AG04449 (cell line): ENCODE measurements around the gene CASP14.
"Not testable (repeated sequence)": the region's sequence is repeated elsewhere in the genome, so short reads cannot be mapped to it uniquely, and the experiment has no call there.

Experiments
- CTCF ChIA-PET: fragments of 350-600 bp; formaldehyde crosslinking; extraction: SDS; loops from one replicate; lab custom pipeline; 2021; ENCODE audit warnings: antibody characterized with exemption; lab: Yijun Ruan, JAX
- POLR2A ChIA-PET: fragments of 400-600, 350-600 bp; formaldehyde crosslinking; extraction: SDS; loops from one replicate; lab custom pipeline; 2020; ENCODE audit warnings: antibody characterized with exemption, inconsistent platforms; lab: Yijun Ruan, JAX
- DNase-seq: peaks from one replicate; pipeline ENCODE4 v3.0.0-alpha.2; 2010; ENCODE audit warnings: low read depth, low spot score
- H3K4me3 ChIP-seq: 2 replicates; pipeline ENCODE4 v1.5.1; 2011; ENCODE audit warnings: low read depth, mild to moderate bottlenecking, control low read depth, low read length
- TF ChIP-seq, protein P1 (sequence below): IDR thresholded peaks from one replicate; pipeline ENCODE4 v1.5.1; 2011; ENCODE audit warnings: mild to moderate bottlenecking, moderate library complexity, low read length, control low read depth, inconsistent platforms; ENCODE audit not compliant: insufficient read depth; ENCODE audit errors: missing control alignments

The CASP14 gene, protein sequence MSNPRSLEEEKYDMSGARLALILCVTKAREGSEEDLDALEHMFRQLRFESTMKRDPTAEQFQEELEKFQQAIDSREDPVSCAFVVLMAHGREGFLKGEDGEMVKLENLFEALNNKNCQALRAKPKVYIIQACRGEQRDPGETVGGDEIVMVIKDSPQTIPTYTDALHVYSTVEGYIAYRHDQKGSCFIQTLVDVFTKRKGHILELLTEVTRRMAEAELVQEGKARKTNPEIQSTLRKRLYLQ

GRCh38 chr19:15048885-15049541 lies at the start of gene CASP14:
CASP14 (plus strand) TSS chr19:15049480; CDS start chr19:15052252, 2,772 bp downstream.
- CTCF ChIA-PET: no interaction called here

GRCh38 chr19:15008308-15008707 lies 41.0 kb upstream of the CASP14 start:
- DNase-seq: no peak
- ChIA-PET CTCF (no interaction called here), POLR2A (no interaction called here)
- no peak overlapping the region for H3K4me3 ChIP-seq
- TF ChIP-seq, protein P1, sequence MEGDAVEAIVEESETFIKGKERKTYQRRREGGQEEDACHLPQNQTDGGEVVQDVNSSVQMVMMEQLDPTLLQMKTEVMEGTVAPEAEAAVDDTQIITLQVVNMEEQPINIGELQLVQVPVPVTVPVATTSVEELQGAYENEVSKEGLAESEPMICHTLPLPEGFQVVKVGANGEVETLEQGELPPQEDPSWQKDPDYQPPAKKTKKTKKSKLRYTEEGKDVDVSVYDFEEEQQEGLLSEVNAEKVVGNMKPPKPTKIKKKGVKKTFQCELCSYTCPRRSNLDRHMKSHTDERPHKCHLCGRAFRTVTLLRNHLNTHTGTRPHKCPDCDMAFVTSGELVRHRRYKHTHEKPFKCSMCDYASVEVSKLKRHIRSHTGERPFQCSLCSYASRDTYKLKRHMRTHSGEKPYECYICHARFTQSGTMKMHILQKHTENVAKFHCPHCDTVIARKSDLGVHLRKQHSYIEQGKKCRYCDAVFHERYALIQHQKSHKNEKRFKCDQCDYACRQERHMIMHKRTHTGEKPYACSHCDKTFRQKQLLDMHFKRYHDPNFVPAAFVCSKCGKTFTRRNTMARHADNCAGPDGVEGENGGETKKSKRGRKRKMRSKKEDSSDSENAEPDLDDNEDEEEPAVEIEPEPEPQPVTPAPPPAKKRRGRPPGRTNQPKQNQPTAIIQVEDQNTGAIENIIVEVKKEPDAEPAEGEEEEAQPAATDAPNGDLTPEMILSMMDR: no peak

More at GRCh38 chr19:15048885-15049541, at the start of gene CASP14:
- POLR2A ChIA-PET: no interaction called here
- DNase-seq: no peak
- H3K4me3 ChIP-seq: no peak within 1 kb of the TSS
- TF ChIP-seq, protein P1: no peak

DNA sequence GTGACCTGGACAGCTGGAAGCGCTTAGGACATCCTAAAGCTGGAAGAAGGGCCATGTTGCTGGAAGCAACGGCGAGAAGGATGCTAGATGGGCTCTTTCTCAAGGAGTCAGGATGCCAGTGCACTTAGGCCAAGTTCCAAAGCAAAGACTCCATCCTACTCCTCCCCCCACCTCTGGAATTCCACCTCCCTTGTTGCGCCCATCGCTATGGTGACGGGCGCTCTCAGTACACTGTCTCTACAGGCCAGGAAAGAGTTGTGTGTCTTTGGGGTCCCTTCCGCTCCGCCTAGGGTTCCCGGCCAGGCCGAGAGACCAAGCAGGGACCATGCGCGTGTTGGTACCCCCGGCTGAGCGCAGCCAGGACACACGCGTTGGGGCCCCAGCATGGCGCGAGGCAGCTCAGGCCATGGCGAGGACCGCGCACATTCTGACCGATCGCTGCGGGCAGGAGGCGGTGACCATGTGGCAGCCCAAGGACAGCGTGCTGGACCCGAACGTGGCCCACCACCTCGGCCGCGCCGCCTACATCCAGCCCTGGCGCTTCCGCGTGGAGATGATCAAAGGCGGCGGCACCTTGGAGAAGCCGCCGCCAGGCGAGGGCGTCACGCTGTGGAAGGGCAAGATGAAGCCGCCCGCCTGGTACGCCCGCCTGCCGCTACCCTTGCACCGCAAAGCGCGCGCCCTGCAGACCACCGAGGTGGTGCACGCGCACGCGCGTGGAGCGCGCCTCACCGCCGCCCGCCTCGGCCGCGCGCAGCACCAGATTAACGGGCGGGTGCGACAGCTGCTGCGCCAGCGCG lies 38.6 kb upstream of the CASP14 start:
- POLR2A ChIA-PET: no interaction called here
- CTCF ChIA-PET: no interaction called here
- TF ChIP-seq, protein P1: no peak
- H3K4me3 ChIP-seq: no peak overlapping the region
- DNase-seq: no peak

GRCh38 chr19:15014579-15014978 lies 34.7 kb upstream of the CASP14 start:
- no peak overlapping the region for H3K4me3 ChIP-seq
- ChIA-PET CTCF (no interaction called here), POLR2A (interaction anchor here (0.6 kb wide), 1 partner anchor 27 kb away, joined by 3 read pairs; no protein-coding TSS in a partner anchor)
- TF ChIP-seq, protein P1: no peak
- no peak for DNase-seq

DNA sequence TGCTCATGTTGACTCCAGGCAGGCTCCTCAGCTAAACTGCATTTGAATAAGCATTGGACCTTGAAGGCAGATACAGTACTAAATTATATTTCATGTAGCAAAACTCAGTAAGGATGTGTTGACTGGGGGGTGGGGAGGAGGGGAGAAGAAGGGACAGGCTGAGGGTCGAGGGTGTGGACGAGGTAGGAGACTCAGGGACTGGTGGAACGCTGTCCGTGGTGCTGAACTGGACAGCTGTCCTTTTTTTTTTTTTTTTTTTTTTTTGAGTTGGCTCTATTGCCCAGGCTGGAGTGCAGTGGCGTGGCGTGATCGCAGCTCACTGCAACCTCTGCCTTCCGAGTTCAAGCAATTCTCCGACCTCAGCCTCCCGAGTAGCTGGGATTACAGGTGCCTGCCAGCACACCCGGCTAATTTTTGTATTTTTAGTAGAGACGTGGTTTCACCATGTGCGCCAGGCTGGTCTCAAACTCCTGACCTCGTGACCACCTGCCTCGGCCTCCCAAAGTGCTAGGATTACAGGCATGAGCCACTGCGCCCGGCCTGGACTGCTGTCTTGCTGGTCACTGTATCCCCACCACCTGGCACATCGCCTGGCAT lies 33.2 kb upstream of the CASP14 start:
- POLR2A ChIA-PET: no interaction called here
- DNase-seq: no peak

DNA sequence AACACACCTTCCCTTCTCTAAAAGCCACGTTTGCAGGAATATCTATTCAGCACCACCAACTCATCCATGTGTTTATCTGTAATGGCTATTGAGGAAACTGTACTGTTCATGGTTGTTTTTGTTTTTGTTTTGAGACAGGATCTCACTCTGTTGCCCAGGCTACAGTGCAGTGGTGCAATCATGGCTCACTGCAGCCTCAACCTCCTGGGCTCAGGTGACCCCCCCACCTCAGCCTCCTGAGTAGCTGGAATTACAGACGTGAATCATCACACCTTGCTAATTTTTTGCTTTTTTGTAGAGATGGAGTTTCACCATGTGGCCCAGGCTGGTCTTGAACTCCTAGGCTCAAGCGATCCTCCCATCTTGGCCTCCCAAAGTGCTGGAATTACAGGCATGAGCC lies 30.4 kb upstream of the CASP14 start:
- CTCF ChIA-PET, DNase-seq, H3K4me3 ChIP-seq, POLR2A ChIA-PET: not testable (repeated sequence)

More for the DNA sequence above, 33.2 kb upstream of the CASP14 start:
- CTCF ChIA-PET: no interaction called here
- H3K4me3 ChIP-seq: no peak overlapping the region
- TF ChIP-seq, protein P1: no peak
